Cardiac muscle cell (in vitro differentiated cells and primary cell): Measurements from ENCODE around the gene PNMA5. TPM values are rescaled to one million over a fixed set of nuclear protein-coding genes. Genes with fewer than 3 reads are reported as not detected.

ENCODE experiments used
- DNase-seq, 2 donors: peaks; one replicate each; pipeline versions ENCODE4 v3.0.0 to v3.0.0-alpha.2; 2010 to 2017; ENCODE audit warnings: low read depth in 1 of 2, low spot score in 1 of 2
- H3K27ac ChIP-seq: fragments of 200-600 bp; sonication (generic); 2 replicates; pipeline ENCODE4 v1.5.1; 2016
- H3K27me3 ChIP-seq: fragments of 200-600 bp; sonication (generic); 2 replicates; pipeline ENCODE4 v1.6.0; 2016; ENCODE audit warnings: control low read depth
- H3K36me3 ChIP-seq: fragments of 200-600 bp; sonication (generic); 2 replicates; pipeline ENCODE4 v1.5.1; 2016; ENCODE audit warnings: control low read depth
- H3K4me1 ChIP-seq: fragments of 200-600 bp; sonication (generic); 2 replicates; pipeline ENCODE4 v1.8.1; 2017; ENCODE audit warnings: low read depth, mild to moderate bottlenecking, mixed run types
- H3K4me3 ChIP-seq: fragments of 200-600 bp; sonication (generic); 2 replicates; pipeline ENCODE4 v1.5.1; 2016; ENCODE audit warnings: mild to moderate bottlenecking
- H3K9me3 ChIP-seq: fragments of 200-600 bp; sonication (generic); 2 replicates; pipeline ENCODE4 v1.5.1; 2017; ENCODE audit warnings: low read depth, mild to moderate bottlenecking, control low read depth
- polyA plus RNA-seq: library from polyadenylated mRNA; unstranded; fragments of >200 nt; fragmentation: Nextera tagmentation; extraction: Ambion mirVana; gene quantifications from 2 replicates; pipeline ENCODE4 v1.2.1, GENCODE V29; 2016
- total RNA-seq: library from RNA; depleted of rRNA; stranded (reverse); fragments of >200 nt; gene quantifications from 2 replicates; pipeline ENCODE4 v1.2.3, GENCODE V29; 2016
- TF ChIP-seq, protein P1 (sequence below): IDR thresholded peaks from 2 replicates; pipeline ENCODE4 v1.5.1; 2012; ENCODE audit warnings: low read depth, mild to moderate bottlenecking, low read length

The PNMA5 gene
- total and polyA plus RNA-seq, 2 experiments from 2014 or later, result not detected

DNA sequence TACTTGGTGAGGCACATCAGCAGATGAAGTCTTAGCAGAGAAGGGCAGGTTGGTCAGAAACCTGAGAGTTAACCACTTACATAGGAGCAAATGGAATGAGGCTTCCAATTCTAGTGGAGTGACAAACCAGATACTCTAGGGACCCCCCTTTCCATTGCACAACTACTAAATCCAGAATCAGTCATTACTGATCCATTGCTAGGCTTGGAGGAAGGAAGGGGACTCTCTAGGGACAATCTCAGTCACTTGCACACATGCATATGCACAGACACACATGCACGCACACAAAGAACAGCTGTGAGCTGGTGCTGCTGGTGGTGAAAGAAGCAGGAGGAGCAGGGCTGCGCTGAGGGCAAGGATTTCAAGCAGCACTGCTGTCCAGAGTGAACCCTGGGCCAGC lies 25.7 kb downstream of the PNMA5 start:
- Histone ChIP-seq H3K9me3 (no peaks in the 10 kb centered on the region), H3K36me3 (no peaks in the 10 kb centered on the region), H3K27ac (no peak overlapping the region)

DNA sequence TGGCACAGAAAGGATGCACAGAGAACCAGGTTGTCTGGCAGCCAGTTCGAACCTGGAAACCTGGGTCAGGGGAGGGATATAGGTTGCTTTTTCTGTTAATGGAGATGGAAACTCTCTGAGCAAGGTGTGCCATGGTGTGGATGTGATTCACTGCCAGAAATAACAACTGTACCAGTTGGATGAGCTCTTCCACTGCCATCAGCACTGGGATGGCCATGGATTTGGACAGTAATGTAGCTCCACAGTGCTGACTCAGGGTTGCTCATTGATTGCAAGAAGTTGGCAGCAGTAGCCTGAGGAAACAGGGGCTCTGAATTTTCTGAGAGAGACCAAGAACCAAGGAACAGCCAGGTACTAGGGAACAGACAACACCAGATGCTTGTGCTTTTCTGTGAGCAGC lies 33.8 kb downstream of the PNMA5 start:
- no peaks in the 10 kb centered on the region for H3K36me3 ChIP-seq
- TF ChIP-seq, protein P1, sequence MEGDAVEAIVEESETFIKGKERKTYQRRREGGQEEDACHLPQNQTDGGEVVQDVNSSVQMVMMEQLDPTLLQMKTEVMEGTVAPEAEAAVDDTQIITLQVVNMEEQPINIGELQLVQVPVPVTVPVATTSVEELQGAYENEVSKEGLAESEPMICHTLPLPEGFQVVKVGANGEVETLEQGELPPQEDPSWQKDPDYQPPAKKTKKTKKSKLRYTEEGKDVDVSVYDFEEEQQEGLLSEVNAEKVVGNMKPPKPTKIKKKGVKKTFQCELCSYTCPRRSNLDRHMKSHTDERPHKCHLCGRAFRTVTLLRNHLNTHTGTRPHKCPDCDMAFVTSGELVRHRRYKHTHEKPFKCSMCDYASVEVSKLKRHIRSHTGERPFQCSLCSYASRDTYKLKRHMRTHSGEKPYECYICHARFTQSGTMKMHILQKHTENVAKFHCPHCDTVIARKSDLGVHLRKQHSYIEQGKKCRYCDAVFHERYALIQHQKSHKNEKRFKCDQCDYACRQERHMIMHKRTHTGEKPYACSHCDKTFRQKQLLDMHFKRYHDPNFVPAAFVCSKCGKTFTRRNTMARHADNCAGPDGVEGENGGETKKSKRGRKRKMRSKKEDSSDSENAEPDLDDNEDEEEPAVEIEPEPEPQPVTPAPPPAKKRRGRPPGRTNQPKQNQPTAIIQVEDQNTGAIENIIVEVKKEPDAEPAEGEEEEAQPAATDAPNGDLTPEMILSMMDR, result no peak
- no peak overlapping the region for H3K27ac ChIP-seq
- H3K27me3 ChIP-seq, result no peaks in the 10 kb centered on the region
- H3K9me3 ChIP-seq, result no peaks in the 10 kb centered on the region
- DNase-seq, result no peak
- no peaks in the 10 kb centered on the region for H3K4me1 ChIP-seq
- H3K4me3 ChIP-seq, result no peak overlapping the region

More for the DNA sequence above, 25.7 kb downstream of the PNMA5 start:
- Histone ChIP-seq H3K27me3 (no peaks in the 10 kb centered on the region), H3K4me1 (no peaks in the 10 kb centered on the region), H3K4me3 (no peak overlapping the region)
- no peak for DNase-seq
- TF ChIP-seq, protein P1, result no peak

DNA sequence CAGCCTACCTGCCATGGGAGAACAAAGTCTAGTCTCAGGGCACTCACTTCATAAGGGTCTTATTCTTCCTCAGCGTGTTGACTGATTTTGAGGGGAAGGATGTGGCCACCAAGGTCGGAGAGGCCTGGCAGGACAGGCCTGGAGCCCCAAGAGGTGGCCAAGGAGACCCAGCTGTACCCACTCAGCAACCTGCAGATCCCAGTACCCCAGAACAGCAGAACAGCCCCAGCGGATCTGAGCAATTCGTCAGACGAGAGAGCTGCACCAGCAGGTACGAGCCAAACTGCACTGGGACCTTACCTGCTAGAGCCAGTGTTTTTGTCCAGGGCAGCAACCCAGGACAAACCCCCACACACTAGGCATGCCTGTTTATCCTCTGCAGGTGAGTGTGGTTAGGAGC lies 34.3 kb downstream of the PNMA5 start:
- H3K36me3 ChIP-seq, result no peaks in the 10 kb centered on the region
- no peak overlapping the region for H3K27ac ChIP-seq
- TF ChIP-seq, protein P1, result no peak
- H3K27me3 ChIP-seq, result no peaks in the 10 kb centered on the region
- no peak overlapping the region for H3K4me3 ChIP-seq
- no peaks in the 10 kb centered on the region for H3K9me3 ChIP-seq
- no peak for DNase-seq
- no peaks in the 10 kb centered on the region for H3K4me1 ChIP-seq

DNA sequence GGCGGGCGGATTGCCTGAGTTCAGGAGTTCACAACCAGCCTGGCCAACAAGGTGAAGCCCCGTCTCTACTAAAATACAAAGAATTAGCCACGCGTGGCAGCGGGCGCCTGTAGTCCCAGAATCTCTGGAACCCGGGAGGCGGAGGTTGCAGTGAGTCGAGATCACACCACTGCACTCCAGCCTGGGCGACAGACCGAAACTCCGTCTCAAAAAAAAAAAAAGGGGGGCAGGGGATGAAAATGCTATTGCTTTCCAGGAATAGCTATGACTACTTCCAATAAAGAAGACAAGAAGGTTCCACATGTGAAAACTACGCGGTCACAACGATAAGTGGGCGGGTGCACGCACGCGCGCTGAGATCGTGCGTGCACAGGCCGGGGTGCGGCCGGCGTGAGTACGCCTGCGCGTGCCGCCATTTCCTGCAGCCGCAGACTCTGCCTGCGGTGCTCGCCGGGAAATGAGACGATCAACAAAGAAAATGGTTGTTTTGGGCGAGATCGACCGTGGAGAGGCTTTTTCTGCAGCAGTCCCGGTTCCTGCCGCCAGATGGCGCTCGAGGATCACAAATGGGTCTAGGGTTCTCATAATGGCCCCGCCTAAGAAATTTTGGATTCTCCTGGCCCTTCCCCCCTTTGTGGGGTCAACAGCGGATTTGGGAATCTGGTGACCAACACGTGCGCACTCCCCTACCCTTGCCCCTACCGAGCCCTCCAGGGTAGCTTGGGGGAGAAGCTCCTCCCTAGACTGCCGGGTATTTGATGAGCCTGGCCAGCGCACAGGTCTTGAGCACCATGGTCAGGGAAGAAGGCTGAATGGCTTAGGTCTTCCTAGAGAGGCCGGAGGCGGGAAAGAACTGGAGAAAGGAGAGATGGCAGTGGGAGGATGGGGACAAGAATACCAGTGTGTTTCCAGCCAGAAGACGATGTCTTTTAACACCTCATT lies 35.1 kb downstream of the PNMA5 start:
- Histone ChIP-seq H3K36me3 (no peaks in the 10 kb centered on the region), H3K4me1 (no peaks in the 10 kb centered on the region), H3K4me3 (no peak overlapping the region), H3K27me3 (no peaks in the 10 kb centered on the region), H3K27ac (no peak overlapping the region), H3K9me3 (no peaks in the 10 kb centered on the region)
- DNase-seq, result peak; percentile 73 to 94
- TF ChIP-seq, protein P1, result peak; percentile 64

DNA sequence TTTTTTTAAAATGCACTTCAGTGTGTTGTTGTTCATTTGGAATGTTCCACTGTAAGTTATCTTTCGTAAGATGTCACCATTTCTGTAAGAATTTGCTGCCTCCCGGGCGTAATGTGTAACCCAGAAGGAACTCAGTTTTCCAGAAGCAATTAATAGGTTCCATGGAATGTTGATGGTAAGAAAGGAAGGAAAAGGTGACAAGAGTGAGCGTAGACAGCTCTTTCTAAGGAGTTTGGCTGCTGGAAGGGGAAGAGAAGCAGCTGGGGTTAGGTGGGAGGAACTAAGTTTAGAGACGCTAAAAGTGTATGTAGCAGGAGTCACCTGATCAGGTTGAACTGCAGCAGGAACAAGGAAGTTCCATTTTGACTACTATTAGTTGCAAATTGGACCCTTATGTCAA lies 35.9 kb downstream of the PNMA5 start:
- H3K27ac ChIP-seq, result no peak overlapping the region

More for the DNA sequence above, 35.9 kb downstream of the PNMA5 start:
- TF ChIP-seq, protein P1, result no peak
- peak in 1 of 2 donors; percentile 9 for DNase-seq
- H3K27me3 ChIP-seq, result no peaks in the 10 kb centered on the region
- H3K4me3 ChIP-seq, result no peak overlapping the region
- H3K36me3 ChIP-seq, result no peaks in the 10 kb centered on the region
- H3K9me3 ChIP-seq, result no peaks in the 10 kb centered on the region
- no peaks in the 10 kb centered on the region for H3K4me1 ChIP-seq
